Neural cell (in vitro differentiated cells): Measurements from ENCODE around the gene ST6GALNAC3. TPM values are rescaled to one million over a fixed set of nuclear protein-coding genes. Genes with fewer than 3 reads are reported as not detected.

Experiments
- H2AFZ ChIP-seq: fragments of 200-600, 300-800 bp; sonication (generic), shearing (Covaris generic); 2 replicates; pipeline ENCODE4 v1.6.0; 2014; ENCODE audit warnings: low read depth, mild to moderate bottlenecking, antibody characterized with exemption, low read length, moderate library complexity
- H3F3A ChIP-seq: fragments of 200-600 bp; shearing (Covaris generic); 2 replicates; pipeline ENCODE4 v1.6.1; 2016; ENCODE audit warnings: mild to moderate bottlenecking, moderate library complexity, mixed read lengths, antibody characterized with exemption, low read length; ENCODE audit not compliant: insufficient read depth, poor library complexity, severe bottlenecking
- H3K27ac ChIP-seq: fragments of 200-600, 300-800 bp; sonication (generic), shearing (Covaris generic); 2 replicates; pipeline ENCODE4 v1.5.1; 2014; ENCODE audit warnings: mild to moderate bottlenecking, low read length, moderate library complexity
- H3K27me3 ChIP-seq: fragments of 300-800, 200-600 bp; sonication (generic), shearing (Covaris generic); 2 replicates; pipeline ENCODE4 v1.6.0; 2014; ENCODE audit warnings: mild to moderate bottlenecking, low read depth, low read length, moderate library complexity; ENCODE audit not compliant: insufficient read depth
- H3K36me3 ChIP-seq: fragments of 300-800, 200-600 bp; sonication (generic), shearing (Covaris generic); 2 replicates; pipeline ENCODE4 v1.5.1; 2014; ENCODE audit warnings: mild to moderate bottlenecking, antibody characterized with exemption, low read length, moderate library complexity; ENCODE audit not compliant: insufficient read depth
- H3K4me2 ChIP-seq: fragments of 300-800, 200-600 bp; sonication (generic), shearing (Covaris generic); 2 replicates; pipeline ENCODE4 v1.6.0; 2014; ENCODE audit warnings: mild to moderate bottlenecking, low read length
- H3K4me3 ChIP-seq: fragments of 300-800, 200-600 bp; sonication (generic), shearing (Covaris generic); 2 replicates; pipeline ENCODE4 v1.5.1; 2014; ENCODE audit warnings: mild to moderate bottlenecking, low read length, moderate library complexity
- H3K79me2 ChIP-seq: fragments of 200-600 bp; shearing (Covaris generic); replicated peaks from 2 replicates; pipeline ENCODE4 v1.6.0; 2014; ENCODE audit warnings: mild to moderate bottlenecking, low read length, moderate library complexity; ENCODE audit not compliant: insufficient read depth
- H3K9ac ChIP-seq: fragments of 300-800, 200-600 bp; sonication (generic), shearing (Covaris generic); 2 replicates; pipeline ENCODE4 v1.6.1; 2016; ENCODE audit warnings: mild to moderate bottlenecking, low read length, mixed read lengths
- H3K9me2 ChIP-seq: fragments of 200-600 bp; shearing (Covaris generic); 2 replicates; pipeline ENCODE4 v1.6.1; 2016; ENCODE audit warnings: mild to moderate bottlenecking, low read length, mixed read lengths; ENCODE audit not compliant: insufficient read depth
- H3K9me3 ChIP-seq: fragments of 200-600, 300-800 bp; sonication (generic), shearing (Covaris generic); 2 replicates; pipeline ENCODE4 v1.6.1; 2016; ENCODE audit warnings: mild to moderate bottlenecking, mixed run types, low read length, moderate library complexity, mixed read lengths
- H4K20me1 ChIP-seq: fragments of 200-600 bp; shearing (Covaris generic); 2 replicates; pipeline ENCODE4 v1.6.1; 2016; ENCODE audit warnings: mild to moderate bottlenecking, mixed run types; ENCODE audit not compliant: insufficient read depth
- CTCF ChIP-seq: fragments of 450-650 bp; IDR thresholded peaks from 2 replicates; pipeline ENCODE4 v1.5.1; 2014; ENCODE audit warnings: antibody characterized with exemption, mild to moderate bottlenecking, moderate library complexity; ENCODE audit not compliant: poor library complexity, severe bottlenecking
- EP300 ChIP-seq: fragments of 450-650 bp; conservative IDR thresholded peaks from 2 replicates; pipeline ENCODE4 v1.6.1; 2014; ENCODE audit warnings: antibody characterized with exemption, mild to moderate bottlenecking, moderate library complexity; ENCODE audit not compliant: poor library complexity, severe bottlenecking
- EZH2 ChIP-seq: fragments of 200-600, 300-800 bp; shearing (Covaris generic), sonication (generic); IDR thresholded peaks from 2 replicates; pipeline ENCODE4 v1.6.1; 2014; ENCODE audit warnings: antibody characterized with exemption, low read length, borderline replicate concordance, mild to moderate bottlenecking; ENCODE audit not compliant: insufficient read depth, poor library complexity, severe bottlenecking
- MXI1 ChIP-seq: fragments of 450-650 bp; conservative IDR thresholded peaks from 2 replicates; pipeline ENCODE4 v1.6.1; 2014; ENCODE audit warnings: antibody characterized with exemption, mild to moderate bottlenecking; ENCODE audit not compliant: poor library complexity, severe bottlenecking
- POLR2AphosphoS5 ChIP-seq: IDR thresholded peaks from 2 replicates; pipeline ENCODE4 v1.6.1; 2012
- RAD21 ChIP-seq: fragments of 450-650 bp; conservative IDR thresholded peaks from 2 replicates; pipeline ENCODE4 v1.6.1; 2014; ENCODE audit warnings: antibody characterized with exemption, mild to moderate bottlenecking, moderate library complexity
- SMC3 ChIP-seq: fragments of 450-650 bp; conservative IDR thresholded peaks from 2 replicates; pipeline ENCODE4 v1.6.1; 2014; ENCODE audit warnings: antibody characterized with exemption, mild to moderate bottlenecking, moderate library complexity; ENCODE audit not compliant: poor library complexity
- TAF1 ChIP-seq: IDR thresholded peaks from 2 replicates; pipeline ENCODE4 v1.6.1; 2012; ENCODE audit warnings: low read depth
- polyA plus RNA-seq: library from polyadenylated mRNA; depleted of rRNA; stranded (reverse); fragments of >200 nt; gene quantifications from 2 replicates; pipeline ENCODE4 v1.2.3, GENCODE V29; 2014
- TF ChIP-seq, protein P1 (sequence below): IDR thresholded peaks from 2 replicates; pipeline ENCODE4 v1.6.1; 2012; ENCODE audit warnings: borderline replicate concordance

ST6GALNAC3 gene
- polyA plus RNA-seq, 1 donor from 2014 or later: 3.6 TPM

DNA sequence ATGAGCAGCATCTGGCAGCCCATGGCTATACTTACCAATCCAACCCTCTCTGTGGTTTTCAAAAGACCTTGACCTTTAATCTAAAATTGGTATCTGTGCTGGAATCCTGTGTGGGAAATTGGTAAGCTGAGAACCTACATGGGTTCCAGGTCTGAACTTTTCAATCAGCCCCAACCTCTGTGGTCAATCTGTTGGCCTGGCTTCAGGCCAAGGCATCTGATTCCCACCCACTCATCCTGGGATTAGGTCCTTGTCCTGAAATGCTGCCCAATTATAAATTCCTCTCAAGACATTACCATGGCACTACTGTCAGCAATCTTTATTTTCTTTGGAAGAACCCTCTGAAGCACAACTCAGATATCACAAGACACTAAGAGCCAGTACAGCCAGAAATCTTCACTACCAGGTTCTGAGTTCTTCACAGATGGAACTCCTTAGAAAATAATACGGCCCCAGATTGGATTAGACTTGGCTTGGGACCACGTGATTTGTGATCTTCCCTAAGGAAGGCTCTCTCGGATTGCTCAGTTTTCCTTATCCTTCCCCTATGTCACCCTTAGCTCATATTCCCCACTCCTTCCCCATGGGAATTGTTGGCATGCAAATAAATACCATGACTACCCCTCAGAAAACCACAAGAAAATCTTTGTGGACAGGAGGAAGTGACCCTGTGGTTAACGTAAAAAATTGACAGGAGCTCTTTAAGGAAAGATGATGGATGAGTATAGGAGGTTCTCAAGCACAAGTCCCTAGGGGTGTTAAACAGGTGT lies 584.8 kb downstream of the ST6GALNAC3 start:
- Histone ChIP-seq H3K4me3 (no peak overlapping the region), H3F3A (no peaks in the 10 kb centered on the region), H3K36me3 (no peaks in the 10 kb centered on the region), H3K9ac (no peak overlapping the region), H4K20me1 (no peaks in the 10 kb centered on the region), H2AFZ (no peak overlapping the region), H3K27me3 (no peaks in the 10 kb centered on the region), H3K9me3 (peaks cover 2% of the 10 kb centered on the region), H3K4me2 (no peak overlapping the region), H3K79me2 (no peaks in the 10 kb centered on the region), H3K27ac (no peak overlapping the region), H3K9me2 (no peaks in the 10 kb centered on the region)
- no peak for TF ChIP-seq POLR2AphosphoS5
- TF ChIP-seq, protein P1, sequence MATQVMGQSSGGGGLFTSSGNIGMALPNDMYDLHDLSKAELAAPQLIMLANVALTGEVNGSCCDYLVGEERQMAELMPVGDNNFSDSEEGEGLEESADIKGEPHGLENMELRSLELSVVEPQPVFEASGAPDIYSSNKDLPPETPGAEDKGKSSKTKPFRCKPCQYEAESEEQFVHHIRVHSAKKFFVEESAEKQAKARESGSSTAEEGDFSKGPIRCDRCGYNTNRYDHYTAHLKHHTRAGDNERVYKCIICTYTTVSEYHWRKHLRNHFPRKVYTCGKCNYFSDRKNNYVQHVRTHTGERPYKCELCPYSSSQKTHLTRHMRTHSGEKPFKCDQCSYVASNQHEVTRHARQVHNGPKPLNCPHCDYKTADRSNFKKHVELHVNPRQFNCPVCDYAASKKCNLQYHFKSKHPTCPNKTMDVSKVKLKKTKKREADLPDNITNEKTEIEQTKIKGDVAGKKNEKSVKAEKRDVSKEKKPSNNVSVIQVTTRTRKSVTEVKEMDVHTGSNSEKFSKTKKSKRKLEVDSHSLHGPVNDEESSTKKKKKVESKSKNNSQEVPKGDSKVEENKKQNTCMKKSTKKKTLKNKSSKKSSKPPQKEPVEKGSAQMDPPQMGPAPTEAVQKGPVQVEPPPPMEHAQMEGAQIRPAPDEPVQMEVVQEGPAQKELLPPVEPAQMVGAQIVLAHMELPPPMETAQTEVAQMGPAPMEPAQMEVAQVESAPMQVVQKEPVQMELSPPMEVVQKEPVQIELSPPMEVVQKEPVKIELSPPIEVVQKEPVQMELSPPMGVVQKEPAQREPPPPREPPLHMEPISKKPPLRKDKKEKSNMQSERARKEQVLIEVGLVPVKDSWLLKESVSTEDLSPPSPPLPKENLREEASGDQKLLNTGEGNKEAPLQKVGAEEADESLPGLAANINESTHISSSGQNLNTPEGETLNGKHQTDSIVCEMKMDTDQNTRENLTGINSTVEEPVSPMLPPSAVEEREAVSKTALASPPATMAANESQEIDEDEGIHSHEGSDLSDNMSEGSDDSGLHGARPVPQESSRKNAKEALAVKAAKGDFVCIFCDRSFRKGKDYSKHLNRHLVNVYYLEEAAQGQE: no peak
- no peak for TF ChIP-seq EZH2
- no peak for TF ChIP-seq TAF1
- no peak for TF ChIP-seq EP300
- no peak for TF ChIP-seq CTCF
- no peak for TF ChIP-seq SMC3
- TF ChIP-seq RAD21: no peak
- no peak for TF ChIP-seq MXI1

- no peaks in the 10 kb centered on the region for H3F3A ChIP-seq
- TF ChIP-seq EP300 (no peak), POLR2AphosphoS5 (no peak), MXI1 (no peak), EZH2 (no peak), CTCF (no peak), SMC3 (no peak), TAF1 (no peak), RAD21 (no peak)
- TF ChIP-seq, protein P1: no peak
- H3K9ac ChIP-seq: no peak overlapping the region
- H2AFZ ChIP-seq: no peak overlapping the region
- no peaks in the 10 kb centered on the region for H3K27me3 ChIP-seq
- H4K20me1 ChIP-seq: no peaks in the 10 kb centered on the region
- H3K27ac ChIP-seq: no peak overlapping the region
- H3K4me2 ChIP-seq: no peak overlapping the region
- peaks cover 3% of the 10 kb centered on the region for H3K9me3 ChIP-seq
- H3K4me3 ChIP-seq: no peak overlapping the region
- no peaks in the 10 kb centered on the region for H3K36me3 ChIP-seq
- H3K79me2 ChIP-seq: no peaks in the 10 kb centered on the region
- H3K9me2 ChIP-seq: no peaks in the 10 kb centered on the region
Observed at GRCh38 chr1:76661531-76661930, 587.0 kb downstream of the ST6GALNAC3 start.
